Pons (tissue), 1 donor: ENCODE measurements around the gene TMEM255B.
"Not testable (repeated sequence)": the region's sequence is repeated elsewhere in the genome, so short reads cannot be mapped to it uniquely, and the experiment has no call there.

Experiments
- DNase-seq: peaks from one replicate; pipeline ENCODE4 v3.0.0-alpha.2; 2016; ENCODE audit warnings: low spot score

TMEM255B gene

GRCh38 chr13:113787694-113788093, 28.7 kb downstream of the TMEM255B start:
- no peak for DNase-seq

GRCh38 chr13:113788413-113789135, 29.5 kb downstream of the TMEM255B start:
- DNase-seq, result no peak

GRCh38 chr13:113789167-113789566, 30.1 kb downstream of the TMEM255B start:
- no peak for DNase-seq

- DNase-seq, result not testable (repeated sequence)
Measured at GRCh38 chr13:113789931-113790330, 30.9 kb downstream of the TMEM255B start.

- DNase-seq, result no peak
Measured at GRCh38 chr13:113791226-113791625, 32.2 kb downstream of the TMEM255B start.

- DNase-seq, result no peak
Measured at GRCh38 chr13:113791761-113792160, 32.7 kb downstream of the TMEM255B start.

GRCh38 chr13:113792236-113792770, 33.3 kb downstream of the TMEM255B start:
- DNase-seq, result no peak

GRCh38 chr13:113792886-113793717, 34.1 kb downstream of the TMEM255B start:
- DNase-seq, result no peak

GRCh38 chr13:113793718-113794085, 34.7 kb downstream of the TMEM255B start:
- no peak for DNase-seq

- no peak for DNase-seq
Measured at GRCh38 chr13:113794086-113794485, 35.1 kb downstream of the TMEM255B start.

GRCh38 chr13:113794764-113795173, 35.7 kb downstream of the TMEM255B start:
- no peak for DNase-seq

- DNase-seq, result not testable (repeated sequence)
Measured at GRCh38 chr13:113795362-113795761, 36.3 kb downstream of the TMEM255B start.

GRCh38 chr13:113796211-113796963, 37.4 kb downstream of the TMEM255B start:
- DNase-seq, result no peak

- DNase-seq, result no peak
Measured at GRCh38 chr13:113796964-113797676, 38.1 kb downstream of the TMEM255B start.

GRCh38 chr13:113798200-113798811, 39.3 kb downstream of the TMEM255B start:
- no peak for DNase-seq

GRCh38 chr13:113800576-113800926, 41.5 kb downstream of the TMEM255B start:
- no peak for DNase-seq

- no peak for DNase-seq
Measured at GRCh38 chr13:113801289-113801961, 42.4 kb downstream of the TMEM255B start.

- no peak for DNase-seq
Measured at GRCh38 chr13:113802090-113802531, 43.1 kb downstream of the TMEM255B start.

- DNase-seq, result no peak
Measured at GRCh38 chr13:113802761-113803160, 43.7 kb downstream of the TMEM255B start.

GRCh38 chr13:113803409-113804016, 44.5 kb downstream of the TMEM255B start:
- no peak for DNase-seq
